ENCODE data around the gene GAB1.

GAB1 gene

GRCh38 chr4:143407474-143407873, 70.8 kb downstream of the GAB1 start:
- DNase-seq: no peak
- TF ChIP-seq CTCF (IDR thresholded peaks at IDR 0.05): no peak
- H3K36me3 Mint-ChIP-seq (ENCODE audit: low read depth): no peaks in the 10 kb centered on the region
- H3K27ac Mint-ChIP-seq: no peak overlapping the region
- H3K4me3 Mint-ChIP-seq: no peak overlapping the region
- H3K9me3 Mint-ChIP-seq: no peaks in the 10 kb centered on the region
- peaks cover 46% of the 10 kb centered on the region for H3K4me1 Mint-ChIP-seq
- H3K27me3 Mint-ChIP-seq (ENCODE audit: low read depth, poor library complexity): peaks cover 3% of the 10 kb centered on the region

- H3K9me3 Mint-ChIP-seq: no peaks in the 10 kb centered on the region
- TF ChIP-seq CTCF (IDR thresholded peaks at IDR 0.05): no peak
- H3K4me3 Mint-ChIP-seq: no peak overlapping the region
- no peaks in the 10 kb centered on the region for H3K36me3 Mint-ChIP-seq (ENCODE audit: low read depth)
- peaks cover 3% of the 10 kb centered on the region for H3K27me3 Mint-ChIP-seq (ENCODE audit: low read depth, poor library complexity)
- H3K27ac Mint-ChIP-seq: no peak overlapping the region
- DNase-seq: no peak
- peaks cover 46% of the 10 kb centered on the region for H3K4me1 Mint-ChIP-seq
Measured at GRCh38 chr4:143407888-143408287, 71.2 kb downstream of the GAB1 start.

- Mint-ChIP-seq H3K36me3 (ENCODE audit: low read depth) (peaks cover under 1% of the 10 kb centered on the region), H3K27me3 (ENCODE audit: low read depth, poor library complexity) (peaks cover 3% of the 10 kb centered on the region), H3K9me3 (no peaks in the 10 kb centered on the region), H3K4me1 (peaks cover 40% of the 10 kb centered on the region), H3K4me3 (no peak overlapping the region), H3K27ac (peak overlapping the region; percentile 87)
- no peak for DNase-seq
- TF ChIP-seq CTCF (IDR thresholded peaks at IDR 0.05): no peak
Measured at GRCh38 chr4:143410015-143410414, 73.3 kb downstream of the GAB1 start.

- H3K27me3 Mint-ChIP-seq (ENCODE audit: low read depth, poor library complexity): peaks cover 3% of the 10 kb centered on the region
- peaks cover 14% of the 10 kb centered on the region for H3K36me3 Mint-ChIP-seq (ENCODE audit: low read depth)
- H3K4me1 Mint-ChIP-seq: peaks cover 33% of the 10 kb centered on the region
- H3K27ac Mint-ChIP-seq: no peak overlapping the region
- TF ChIP-seq CTCF (IDR thresholded peaks at IDR 0.05): no peak
- H3K9me3 Mint-ChIP-seq: no peaks in the 10 kb centered on the region
- no peak overlapping the region for H3K4me3 Mint-ChIP-seq
- no peak for DNase-seq
Measured at GRCh38 chr4:143411527-143412419, 75.1 kb downstream of the GAB1 start.

- no peaks in the 10 kb centered on the region for H3K9me3 Mint-ChIP-seq
- peaks cover 31% of the 10 kb centered on the region for H3K4me1 Mint-ChIP-seq
- H3K4me3 Mint-ChIP-seq: no peak overlapping the region
- H3K27ac Mint-ChIP-seq: no peak overlapping the region
- H3K36me3 Mint-ChIP-seq (ENCODE audit: low read depth): peaks cover 18% of the 10 kb centered on the region
- no peak for DNase-seq
- H3K27me3 Mint-ChIP-seq (ENCODE audit: low read depth, poor library complexity): peaks cover 3% of the 10 kb centered on the region
- TF ChIP-seq CTCF (IDR thresholded peaks at IDR 0.05): no peak
Measured at GRCh38 chr4:143412420-143412758, 75.7 kb downstream of the GAB1 start.

Data from nephron progenitor cell (in vitro differentiated cells).